Keratinocyte (primary cell): Measurements from ENCODE around the gene TMEM233. TPM values are rescaled to one million over a fixed set of nuclear protein-coding genes. Genes with fewer than 3 reads are reported as not detected.

Source experiments
- DNase-seq: peaks from one replicate; pipeline ENCODE4 v3.0.0-alpha.2; 2011; ENCODE audit warnings: low read depth, missing footprints, low spot score
- FAIRE-seq: peaks from 2 replicates; lab custom pipeline; 2011; peaks lifted over from hg19 to GRCh38; lab: Jason Lieb, UNC
- H2AFZ ChIP-seq: 2 replicates; pipeline ENCODE4 v1.6.0; 2012; ENCODE audit warnings: low read length, control low read depth, inconsistent platforms; ENCODE audit not compliant: control insufficient read depth
- H3K27ac ChIP-seq: 2 replicates; pipeline ENCODE4 v1.5.1; 2011; ENCODE audit warnings: low read length; ENCODE audit not compliant: control insufficient read depth, insufficient read depth
- H3K27me3 ChIP-seq: 3 replicates; pipeline ENCODE4 v1.6.0; 2011; ENCODE audit warnings: low read length; ENCODE audit not compliant: control insufficient read depth, insufficient read depth; ENCODE audit errors: extremely low read depth
- H3K36me3 ChIP-seq, 2 experiments: 2 replicates in 1 of 2; 3 replicates in 1 of 2; pipeline ENCODE4 v1.5.1; 2011; ENCODE audit warnings: low read length in 2 of 2, mild to moderate bottlenecking in 1 of 2; ENCODE audit not compliant: control insufficient read depth in 2 of 2, insufficient read depth in 2 of 2; ENCODE audit errors: extremely low read depth in 1 of 2
- H3K4me1 ChIP-seq: 3 replicates; pipeline ENCODE4 v1.5.1; 2011; ENCODE audit warnings: low read length; ENCODE audit not compliant: control insufficient read depth, insufficient read depth; ENCODE audit errors: extremely low read depth
- H3K4me2 ChIP-seq: 3 replicates; pipeline ENCODE4 v1.6.0; 2011; ENCODE audit warnings: low read depth, low read length; ENCODE audit not compliant: control insufficient read depth, insufficient read depth; ENCODE audit errors: extremely low read depth
- H3K4me3 ChIP-seq, 3 experiments: fragments of 200-600 bp in 1 of 3; sonication (generic) in 1 of 3; 2 replicates in 2 of 3; 3 replicates in 1 of 3; pipeline ENCODE4 v1.5.1; 2011 to 2016; ENCODE audit warnings: low read length in 3 of 3, mild to moderate bottlenecking in 3 of 3, control low read depth in 2 of 3, inconsistent platforms in 1 of 3, low read depth in 1 of 3, mixed read lengths in 1 of 3, mixed run types in 1 of 3, moderate library complexity in 1 of 3; ENCODE audit not compliant: control insufficient read depth in 2 of 3, insufficient read depth in 2 of 3; ENCODE audit errors: extremely low read depth in 1 of 3
- H3K79me2 ChIP-seq: 2 replicates; pipeline ENCODE4 v1.6.0; 2012; ENCODE audit warnings: low read length; ENCODE audit not compliant: control insufficient read depth, insufficient read depth
- H3K9ac ChIP-seq: 3 replicates; pipeline ENCODE4 v1.6.0; 2011; ENCODE audit warnings: low read length; ENCODE audit not compliant: control insufficient read depth, insufficient read depth; ENCODE audit errors: extremely low read depth
- H3K9me1 ChIP-seq: 3 replicates; pipeline ENCODE4 v1.6.0; 2011; ENCODE audit warnings: low read length; ENCODE audit not compliant: control insufficient read depth, insufficient read depth; ENCODE audit errors: extremely low read depth
- H3K9me3 ChIP-seq: 2 replicates; pipeline ENCODE4 v1.5.1; 2012; ENCODE audit warnings: low read depth, low read length; ENCODE audit not compliant: control insufficient read depth
- H4K20me1 ChIP-seq: 3 replicates; pipeline ENCODE4 v1.6.0; 2011; ENCODE audit warnings: low read length; ENCODE audit not compliant: control insufficient read depth, insufficient read depth; ENCODE audit errors: extremely low read depth
- EZH2 ChIP-seq: IDR thresholded peaks from one replicate; pipeline ENCODE4 v1.6.1; 2012; ENCODE audit warnings: inconsistent platforms, mild to moderate bottlenecking, low read length, moderate library complexity
- dilution Hi-C: fragments of 300-500 bp; cut with MboI; formaldehyde crosslinking; loops from one replicate; pipeline ENCODE4 v1.7.0; 2020; ENCODE audit warnings: low sequenced_read_pairs; ENCODE audit not compliant: extremely low pct_ligation_motif_present
- polyA plus RNA-seq, 5 experiments: library from polyadenylated mRNA; depleted of rRNA in 3 of 5; stranded (reverse) in 3 of 5; stranded (forward) in 1 of 5; unstranded in 1 of 5; fragments of >200 nt; gene quantifications; 1 replicate in 1 of 5; 2 replicates in 3 of 5; 3 replicates in 1 of 5; pipeline versions ENCODE4 v1.2.1 to v1.2.3, GENCODE V29; 2011 to 2012; ENCODE audit warnings: missing spikeins in 2 of 5, low read depth in 1 of 5, low replicate concordance in 1 of 5
- TF ChIP-seq, protein P1 (sequence below), 3 experiments: IDR thresholded peaks in 1 of 3; conservative IDR thresholded peaks in 1 of 3; optimal IDR thresholded peaks in 1 of 3; 2 replicates in 2 of 3; 3 replicates in 1 of 3; pipeline versions ENCODE3 to v1.5.1; 2011; ENCODE audit warnings: low read length in 3 of 3, mild to moderate bottlenecking in 3 of 3, moderate library complexity in 2 of 3, control low read depth in 1 of 3, inconsistent platforms in 1 of 3; ENCODE audit not compliant: insufficient read depth in 2 of 3; ENCODE audit errors: extremely low read depth in 1 of 3

The TMEM233 gene
- polyA plus RNA-seq, 1 donor (not counting 4 experiments of a cell fraction or from before 2014, with no cell fraction given): not detected

DNA sequence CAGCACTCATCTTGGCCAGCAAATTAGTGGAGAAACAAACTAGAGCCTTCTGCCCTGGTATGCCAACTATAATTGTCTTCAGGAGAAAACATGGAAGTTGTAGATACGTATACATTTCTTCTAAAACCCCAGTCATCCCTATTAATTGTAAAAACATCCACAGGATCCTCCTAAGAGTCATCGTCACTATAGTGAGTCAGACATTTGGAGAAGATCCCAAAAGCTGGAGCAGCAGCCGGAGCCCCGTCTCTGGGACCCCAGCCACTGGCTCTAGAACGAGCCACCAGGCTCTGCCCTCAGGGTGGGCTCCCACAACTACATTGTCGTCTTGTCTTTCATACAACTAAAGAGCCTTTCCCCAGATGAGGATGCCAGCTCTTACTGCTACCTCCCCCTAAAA is 89.8 kb downstream of the TMEM233 start:
- no peak overlapping the region for H2AFZ ChIP-seq
- H3K4me2 ChIP-seq: no peak overlapping the region
- FAIRE-seq: no peak
- H3K9me3 ChIP-seq: no peaks in the 10 kb centered on the region
- TF ChIP-seq EZH2: no peak
- TF ChIP-seq, protein P1, sequence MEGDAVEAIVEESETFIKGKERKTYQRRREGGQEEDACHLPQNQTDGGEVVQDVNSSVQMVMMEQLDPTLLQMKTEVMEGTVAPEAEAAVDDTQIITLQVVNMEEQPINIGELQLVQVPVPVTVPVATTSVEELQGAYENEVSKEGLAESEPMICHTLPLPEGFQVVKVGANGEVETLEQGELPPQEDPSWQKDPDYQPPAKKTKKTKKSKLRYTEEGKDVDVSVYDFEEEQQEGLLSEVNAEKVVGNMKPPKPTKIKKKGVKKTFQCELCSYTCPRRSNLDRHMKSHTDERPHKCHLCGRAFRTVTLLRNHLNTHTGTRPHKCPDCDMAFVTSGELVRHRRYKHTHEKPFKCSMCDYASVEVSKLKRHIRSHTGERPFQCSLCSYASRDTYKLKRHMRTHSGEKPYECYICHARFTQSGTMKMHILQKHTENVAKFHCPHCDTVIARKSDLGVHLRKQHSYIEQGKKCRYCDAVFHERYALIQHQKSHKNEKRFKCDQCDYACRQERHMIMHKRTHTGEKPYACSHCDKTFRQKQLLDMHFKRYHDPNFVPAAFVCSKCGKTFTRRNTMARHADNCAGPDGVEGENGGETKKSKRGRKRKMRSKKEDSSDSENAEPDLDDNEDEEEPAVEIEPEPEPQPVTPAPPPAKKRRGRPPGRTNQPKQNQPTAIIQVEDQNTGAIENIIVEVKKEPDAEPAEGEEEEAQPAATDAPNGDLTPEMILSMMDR (optimal IDR thresholded peaks at IDR 0.05 in 1 of 3, IDR thresholded peaks at IDR 0.05 in 1 of 3, conservative IDR thresholded peaks at IDR 0.05 in 1 of 3; ENCODE audit: extremely low read depth in 1 of 3, insufficient read depth in 2 of 3, low read length in 3 of 3): no peak
- no peaks in the 10 kb centered on the region for H3K79me2 ChIP-seq
- H3K9me1 ChIP-seq: no peaks in the 10 kb centered on the region
- no peaks in the 10 kb centered on the region for H3K4me1 ChIP-seq
- DNase-seq: no peak
- peaks cover 23 to 25% of the 10 kb centered on the region in 2 experiments for H3K36me3 ChIP-seq
- H3K27ac ChIP-seq: no peak overlapping the region
- H3K4me3 ChIP-seq: no peak overlapping the region
- dilution Hi-C loops: no loop called here
- H3K27me3 ChIP-seq: no peaks in the 10 kb centered on the region
- no peaks in the 10 kb centered on the region for H4K20me1 ChIP-seq
- H3K9ac ChIP-seq: no peak overlapping the region

DNA sequence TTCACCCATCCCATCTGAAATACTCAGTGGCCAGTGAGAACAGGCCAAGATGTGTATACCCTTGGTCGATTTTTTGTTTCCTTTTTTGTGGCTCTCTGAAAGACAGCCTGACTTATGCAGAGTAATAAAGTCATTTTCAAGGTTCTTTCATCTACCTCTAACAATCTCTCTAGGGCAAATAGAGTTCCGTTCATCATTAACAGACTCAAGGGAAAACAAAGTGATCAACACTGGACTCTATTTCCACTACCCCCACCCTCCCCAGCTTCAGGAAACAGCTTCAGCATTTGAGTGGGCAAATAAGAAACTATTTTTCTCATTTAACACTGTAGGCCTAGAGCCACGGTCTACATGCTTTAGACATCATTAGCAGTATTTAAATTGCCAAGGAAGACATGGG is 90.2 kb downstream of the TMEM233 start:
- dilution Hi-C loops: no loop called here
- no peak for FAIRE-seq
- H3K4me1 ChIP-seq: no peaks in the 10 kb centered on the region

More for the DNA sequence above, 90.2 kb downstream of the TMEM233 start:
- Histone ChIP-seq H3K9ac (no peak overlapping the region), H3K4me2 (no peak overlapping the region), H3K9me3 (no peaks in the 10 kb centered on the region), H3K4me3 (no peak overlapping the region), H4K20me1 (no peaks in the 10 kb centered on the region), H3K36me3 (peaks cover 20 to 23% of the 10 kb centered on the region in 2 experiments), H3K79me2 (no peaks in the 10 kb centered on the region), H2AFZ (no peak overlapping the region), H3K27me3 (no peaks in the 10 kb centered on the region), H3K9me1 (no peaks in the 10 kb centered on the region), H3K27ac (no peak overlapping the region)
- TF ChIP-seq, protein P1 (optimal IDR thresholded peaks at IDR 0.05 in 1 of 3, IDR thresholded peaks at IDR 0.05 in 1 of 3, conservative IDR thresholded peaks at IDR 0.05 in 1 of 3; ENCODE audit: extremely low read depth in 1 of 3, insufficient read depth in 2 of 3, low read length in 3 of 3): no peak
- no peak for TF ChIP-seq EZH2
- DNase-seq: no peak
